Activated CD4-positive, CD25-positive, alpha-beta regulatory T cell (primary cell): Measurements from ENCODE around the gene RHBDD3.

Source experiments
- DNase-seq, 4 experiments: peaks; one replicate each; lab custom pipeline; 2025; lab: John Stamatoyannopoulos, UW

Gene RHBDD3

DNA sequence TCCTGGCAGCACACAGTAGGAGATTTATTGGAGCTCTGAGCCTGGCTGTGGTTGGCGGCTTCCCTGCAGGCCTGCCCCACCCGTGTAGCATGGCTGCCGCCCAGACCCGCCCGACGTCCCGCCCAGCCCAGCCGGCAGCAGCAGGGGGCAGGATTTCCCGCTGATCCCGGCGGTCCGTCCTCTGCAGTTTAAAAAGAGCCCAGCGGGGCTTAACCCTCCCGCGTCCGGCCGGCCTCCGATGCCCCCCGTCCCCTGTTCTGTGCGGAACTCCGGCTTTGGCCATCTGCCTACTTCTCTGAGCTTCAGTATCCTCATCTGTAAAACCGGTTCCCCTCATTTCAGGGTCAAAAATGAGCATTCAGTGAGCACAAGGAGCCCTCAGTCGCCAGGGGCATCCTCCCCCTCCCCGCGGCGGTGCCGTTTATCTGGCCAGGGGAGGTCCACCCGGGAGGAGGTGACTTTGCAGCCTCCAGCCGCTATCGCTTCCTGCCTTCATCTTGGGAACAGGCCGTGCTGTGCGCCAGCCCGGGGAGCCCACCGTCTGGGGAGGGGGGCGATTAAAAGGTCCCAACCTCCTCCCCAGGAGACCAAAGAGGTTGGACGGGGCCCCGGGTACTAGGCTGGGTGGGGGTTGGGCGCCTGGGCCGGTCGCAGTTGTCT is 38.5 kb upstream of the RHBDD3 start, which contains the start of gene GAS2L1:
GAS2L1 (plus strand) TSS at position 476 of the 660 bp plus-strand sequence. CDS start 1,456 bp downstream, outside the sequence.
- DNase-seq: no peak

- DNase-seq: no peak
These were observed 38.0 kb upstream of the RHBDD3 start for GRCh38 chr22:29305836-29306174.

GRCh38 chr22:29302681-29303465 is 35.1 kb upstream of the RHBDD3 start:
- DNase-seq: no peak

- DNase-seq: no peak
These were observed 34.6 kb upstream of the RHBDD3 start for GRCh38 chr22:29302402-29302680.

- no peak for DNase-seq
These were observed 34.1 kb upstream of the RHBDD3 start for GRCh38 chr22:29301716-29302401.

DNA sequence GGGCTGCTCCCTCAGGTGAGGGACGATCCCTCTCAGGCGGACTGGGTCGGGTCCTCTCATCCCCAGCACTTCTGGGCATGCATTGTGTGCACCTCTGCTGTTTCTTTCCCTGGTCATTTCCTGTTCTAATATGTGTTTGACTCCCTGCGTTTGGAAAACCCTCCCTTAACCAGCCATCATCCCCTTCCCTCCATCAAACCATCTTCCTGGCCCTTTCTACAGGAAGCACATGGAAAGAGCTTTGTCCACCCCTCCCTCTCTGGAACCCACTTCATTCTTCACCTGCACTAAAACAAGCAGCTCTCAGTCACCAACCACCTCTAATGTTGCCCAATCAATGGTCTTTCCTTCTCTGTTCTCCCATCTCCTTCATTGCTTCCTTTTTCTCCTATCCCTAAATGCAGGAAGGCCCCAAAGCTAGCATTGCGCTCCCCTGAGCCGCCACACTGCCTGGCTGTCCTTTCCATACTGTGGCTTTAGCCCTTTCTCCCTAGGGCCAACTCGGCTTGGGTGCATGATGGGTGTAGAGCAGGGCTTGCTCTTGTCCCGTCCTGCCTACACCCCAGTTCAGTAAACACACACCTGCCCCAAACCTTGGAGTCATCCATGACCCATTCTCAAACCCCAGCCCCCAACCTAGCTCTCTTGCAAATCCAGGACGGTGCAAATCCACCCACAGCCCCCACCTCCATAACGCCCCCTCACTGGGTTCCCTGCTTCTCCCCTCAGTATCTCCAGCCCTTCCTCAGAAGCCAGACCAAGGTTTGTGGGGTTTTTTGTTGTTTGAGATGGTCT is 33.2 kb upstream of the RHBDD3 start:
- DNase-seq: no peak

DNA sequence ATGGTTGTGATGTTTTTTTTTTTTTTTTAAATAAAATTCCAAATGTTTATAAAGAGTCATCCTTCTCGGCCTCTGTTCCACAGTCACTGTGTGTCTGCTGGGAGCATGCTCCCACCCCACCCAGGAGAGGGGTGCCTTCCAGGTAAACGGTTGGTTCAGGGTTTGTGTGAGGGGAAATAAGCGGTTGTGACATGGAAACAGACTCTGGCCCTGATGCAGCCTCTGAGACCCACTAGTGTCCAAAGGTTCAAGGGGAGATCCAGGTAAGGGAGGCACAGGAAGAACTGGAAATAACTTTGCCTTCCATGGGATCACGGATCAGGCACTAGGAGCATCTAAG is 32.7 kb upstream of the RHBDD3 start:
- no peak for DNase-seq

- no peak for DNase-seq
These were observed 31.5 kb upstream of the RHBDD3 start for GRCh38 chr22:29299136-29299900.

DNA sequence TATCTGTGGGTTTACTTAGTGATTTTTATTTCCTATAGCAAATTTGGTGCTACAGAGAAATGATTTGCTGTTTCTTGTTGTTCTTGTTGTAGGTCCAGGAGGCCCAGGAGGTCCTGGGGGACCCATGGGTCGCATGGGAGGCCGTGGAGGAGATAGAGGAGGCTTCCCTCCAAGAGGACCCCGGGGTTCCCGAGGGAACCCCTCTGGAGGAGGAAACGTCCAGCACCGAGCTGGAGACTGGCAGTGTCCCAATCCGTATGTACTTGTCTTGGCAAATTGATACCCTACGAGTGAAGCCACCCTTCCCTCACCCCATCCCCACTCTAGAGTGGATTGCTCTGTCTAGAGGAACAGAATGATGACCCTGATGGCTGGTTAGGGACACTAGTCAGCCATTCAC is 30.9 kb upstream of the RHBDD3 start:
- no peak for DNase-seq

- no peak for DNase-seq
These were observed 24.6 kb upstream of the RHBDD3 start for GRCh38 chr22:29292379-29292778.

DNA sequence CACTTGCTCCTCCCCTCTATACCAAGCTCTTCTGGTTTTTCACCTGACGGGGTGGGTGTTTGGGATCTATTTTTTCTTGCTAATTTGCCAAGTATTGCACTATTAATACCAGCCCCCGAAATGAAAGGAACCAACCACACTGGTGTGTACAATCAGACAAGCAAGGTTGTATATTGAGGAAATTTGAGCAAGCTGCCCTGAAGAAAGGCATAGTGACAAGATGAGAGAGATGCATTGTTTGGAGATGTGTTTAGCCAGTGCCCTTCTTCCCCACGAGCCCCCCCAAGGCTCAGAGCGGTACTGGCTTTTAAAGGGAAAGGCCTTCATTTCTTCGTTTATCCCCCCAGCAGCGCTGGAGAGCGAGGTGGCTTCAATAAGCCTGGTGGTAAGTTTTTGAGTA is 23.4 kb upstream of the RHBDD3 start:
- DNase-seq: no peak

DNA sequence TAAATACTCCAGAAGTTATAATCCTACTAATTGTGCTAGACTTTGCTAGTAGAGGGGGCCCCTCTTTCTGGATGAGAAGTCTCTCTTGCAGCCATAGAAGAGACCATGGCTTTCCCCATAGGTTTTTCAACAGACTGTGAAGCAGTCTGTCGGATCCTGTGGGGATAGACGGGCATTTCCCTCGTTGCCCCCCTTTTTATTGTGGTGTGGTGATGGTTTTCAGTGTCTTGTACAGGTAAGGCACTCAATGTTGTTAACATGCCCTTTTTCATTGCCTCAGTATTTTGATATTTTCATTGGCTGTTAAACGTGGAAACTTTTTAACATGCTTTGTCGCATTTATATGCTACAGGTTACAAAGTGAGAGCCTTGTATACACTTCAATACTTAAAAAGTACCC is 22.3 kb upstream of the RHBDD3 start:
- DNase-seq: no peak

DNA sequence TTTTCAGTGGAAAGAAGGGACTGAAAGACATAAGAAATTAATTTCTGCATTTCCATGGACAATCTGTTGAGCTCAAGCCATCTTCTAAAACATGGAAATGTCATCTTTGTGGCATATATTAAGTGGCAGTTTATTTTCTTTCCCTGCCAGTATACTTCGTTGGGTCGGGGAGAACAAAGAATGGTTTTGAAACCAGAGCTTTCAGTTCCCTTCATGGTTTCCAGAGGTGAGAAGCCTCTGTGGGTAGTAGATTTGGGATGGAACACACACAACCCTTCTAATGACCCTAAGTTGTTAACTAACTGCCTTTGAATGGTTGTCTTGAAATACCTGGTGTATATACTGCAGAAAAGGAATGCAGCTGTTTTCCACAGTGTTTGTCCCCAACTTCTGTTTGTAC is 21.1 kb upstream of the RHBDD3 start:
- DNase-seq: no peak

- no peak for DNase-seq
These were observed 16.4 kb upstream of the RHBDD3 start for GRCh38 chr22:29284196-29284595.

DNA sequence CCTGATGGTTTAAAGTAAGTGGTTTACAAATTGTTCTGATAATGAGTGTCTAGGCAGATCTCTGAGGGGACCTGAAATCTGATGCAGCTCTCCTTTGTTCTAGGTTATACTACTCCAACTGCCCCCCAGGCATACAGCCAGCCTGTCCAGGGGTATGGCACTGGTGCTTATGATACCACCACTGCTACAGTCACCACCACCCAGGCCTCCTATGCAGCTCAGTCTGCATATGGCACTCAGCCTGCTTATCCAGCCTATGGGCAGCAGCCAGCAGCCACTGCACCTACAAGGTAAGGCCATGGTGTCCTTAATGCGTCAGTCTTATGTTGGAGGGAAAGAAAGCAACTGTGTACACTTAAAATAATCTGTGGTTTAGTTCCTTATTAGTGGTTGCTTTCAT is 10.1 kb upstream of the RHBDD3 start:
- DNase-seq: no peak

GRCh38 chr22:29275819-29276565 is 8.2 kb upstream of the RHBDD3 start:
- no peak for DNase-seq

DNA sequence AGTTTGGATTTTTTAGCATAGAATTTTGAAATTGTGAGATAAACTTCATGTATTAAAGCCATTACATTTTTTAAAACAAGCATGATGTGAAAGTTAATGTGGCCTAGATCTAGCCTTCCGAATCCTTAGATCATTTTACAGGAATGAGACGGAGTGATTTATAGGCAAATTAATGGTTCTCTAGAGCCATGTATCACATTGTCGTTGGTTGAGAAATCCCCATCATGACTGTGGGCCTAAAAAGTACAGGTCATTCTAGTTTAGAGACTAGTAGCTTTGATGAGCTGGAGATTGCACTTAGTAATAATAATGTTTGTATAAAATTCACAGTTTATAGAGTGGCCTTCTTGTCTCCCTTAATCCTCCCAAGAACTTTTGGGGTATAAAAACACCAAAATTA is 7.4 kb upstream of the RHBDD3 start:
- no peak for DNase-seq

DNA sequence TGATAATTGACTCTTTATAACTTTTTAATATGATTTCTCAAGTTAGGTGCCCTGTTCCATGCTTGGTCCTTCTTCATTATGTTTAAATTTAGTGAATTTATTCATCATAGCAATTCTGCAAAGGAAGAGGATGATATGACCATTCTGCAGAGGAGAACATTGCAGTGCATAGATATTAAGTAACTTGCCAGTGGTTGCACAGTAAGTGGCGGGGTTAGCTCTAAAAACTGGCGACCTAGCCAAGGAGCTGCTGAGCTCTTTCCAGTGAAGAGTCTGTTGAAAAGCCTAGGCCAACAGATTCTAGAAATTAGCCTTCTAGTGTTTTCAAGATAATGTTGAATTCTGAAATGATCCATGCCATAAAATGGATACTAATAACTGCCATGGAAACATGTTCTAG is 4.8 kb upstream of the RHBDD3 start:
- no peak for DNase-seq

GRCh38 chr22:29270475-29271271 is 2.9 kb upstream of the RHBDD3 start:
- DNase-seq: no peak

DNA sequence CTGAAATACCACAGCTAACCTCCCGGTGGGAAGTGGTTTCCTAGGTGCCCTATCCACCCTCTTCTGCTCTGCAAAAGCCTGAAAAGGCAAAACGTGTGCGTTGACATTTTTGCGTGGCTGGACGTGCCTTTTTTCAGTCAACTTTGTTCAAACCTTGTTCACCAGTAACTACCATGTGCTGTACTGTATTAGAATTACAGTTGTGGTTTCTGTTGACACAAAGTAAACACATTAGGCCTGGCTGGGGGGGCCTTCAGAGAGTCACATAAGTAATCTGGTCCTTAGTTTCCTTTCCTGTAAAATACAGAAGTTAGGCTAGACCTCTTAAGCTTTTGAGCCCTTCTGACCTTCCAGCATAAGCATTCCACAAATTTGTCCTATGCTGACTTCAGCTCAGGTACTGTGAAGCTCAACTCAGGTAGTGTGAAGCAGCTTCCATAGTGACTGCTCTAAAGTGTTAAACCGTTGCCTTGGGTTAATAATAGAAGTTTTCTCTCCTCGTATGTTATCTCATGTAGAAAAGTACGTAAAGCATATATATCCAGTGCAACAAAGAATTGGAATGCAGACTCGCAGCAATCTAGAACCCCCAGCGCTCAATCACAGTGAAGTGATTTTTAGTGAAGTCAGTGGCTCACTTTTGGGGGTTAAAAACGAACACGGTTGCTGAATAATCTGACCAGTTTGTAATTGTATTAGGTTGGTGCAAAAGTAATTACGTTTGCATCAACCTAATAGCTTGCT is 2.1 kb upstream of the RHBDD3 start:
- no peak for DNase-seq
